ENCODE data around the gene JMJD8. TPM values are rescaled to one million over a fixed set of nuclear protein-coding genes. Genes with fewer than 3 reads are reported as not detected.

The JMJD8 gene
- polyA plus RNA-seq, 3 donors, result 28.7 to 45.3 (median 33.5) TPM

GRCh38 chr16:678858-679813, 5.0 kb downstream of the JMJD8 start:
- H2AFZ ChIP-seq (ENCODE audit: insufficient read depth, low read depth, low read length, poor library complexity, severe bottlenecking), result peak overlapping the region; percentile 82
- peak in 2 of 3 donors; percentile 17 to 20 for DNase-seq
- peak overlapping the region; percentile 32 to 82 (median 40) for H3K4me3 ChIP-seq (replicated peaks in 1 of 3; ENCODE audit: low read depth in 2 of 3, low read length in 3 of 3)
- peaks cover 16 to 22% of the 10 kb centered on the region in 2 donors for H3K36me3 Mint-ChIP-seq
- H3K27ac ChIP-seq (ENCODE audit: low read depth in 1 of 2, low read length in 2 of 2), result no peak overlapping the region
- H3K4me3 Mint-ChIP-seq, result peak overlapping the region; percentile 79 to 90
- H3K79me2 ChIP-seq (ENCODE audit: insufficient read depth, low read length), result peaks cover 33% of the 10 kb centered on the region
- H3K4me1 ChIP-seq (ENCODE audit: control insufficient read depth in 1 of 2, insufficient read depth in 2 of 2, low read length in 2 of 2), result peaks cover 37 to 58% of the 10 kb centered on the region in 2 donors
- peaks cover 0 to 5% (median 0%) of the 10 kb centered on the region in 7 donors for H3K9me3 Mint-ChIP-seq
- H3K27ac Mint-ChIP-seq, result peak overlapping the region in 4 of 7 donors; percentile 25 to 84 (median 53)
- no peak for TF ChIP-seq CTCF (IDR thresholded peaks at IDR 0.05)
- H3K27me3 ChIP-seq (ENCODE audit: control insufficient read depth in 2 of 2, insufficient read depth in 2 of 2, low read length in 2 of 2), result peaks cover 3 to 30% of the 10 kb centered on the region in 2 donors
- H3K27me3 Mint-ChIP-seq (ENCODE audit: low read depth in 3 of 3), result peaks cover 21 to 37% (median 23%) of the 10 kb centered on the region in 3 donors
- H3K9ac ChIP-seq (ENCODE audit: insufficient read depth, low read length, poor library complexity, severe bottlenecking), result peak overlapping the region; percentile 49
- H3K4me2 ChIP-seq (replicated peaks; ENCODE audit: extremely low read depth, low read length, poor library complexity, severe bottlenecking), result peak overlapping the region; percentile 95
- H4K20me1 ChIP-seq (ENCODE audit: insufficient read depth, low read length), result peaks cover 44% of the 10 kb centered on the region
- H3K36me3 ChIP-seq (replicated peaks in 1 of 2; ENCODE audit: control insufficient read depth in 1 of 2, insufficient read depth in 2 of 2, low read length in 2 of 2), result peaks cover 10 to 21% of the 10 kb centered on the region in 2 donors
- no peaks in the 10 kb centered on the region for H3K9me3 ChIP-seq (replicated peaks in 1 of 2; ENCODE audit: control insufficient read depth in 1 of 2, insufficient read depth in 1 of 2, low read length in 2 of 2)
- H3K4me1 Mint-ChIP-seq, result peaks cover 33% of the 10 kb centered on the region
- intact Hi-C loops (cut with micrococcal nuclease), result loop anchor here in 1 of 2 donors (2.0 kb wide), 1 partner anchor 16 kb away; no protein-coding TSS in a partner anchor
- WGBS (ENCODE audit: insufficient coverage), result 34% methylated on average over 29 of the region's 52 CpGs

GRCh38 chr16:678209-678857, 5.8 kb downstream of the JMJD8 start:
- peaks cover 3 to 30% of the 10 kb centered on the region in 2 donors for H3K27me3 ChIP-seq (ENCODE audit: control insufficient read depth in 2 of 2, insufficient read depth in 2 of 2, low read length in 2 of 2)
- Mint-ChIP-seq H3K9me3 (peaks cover 0 to 5% (median 0%) of the 10 kb centered on the region in 7 donors), H3K4me3 (no peak overlapping the region), H3K27me3 (ENCODE audit: low read depth in 3 of 3) (peaks cover 21 to 38% (median 23%) of the 10 kb centered on the region in 3 donors), H3K4me1 (peaks cover 29% of the 10 kb centered on the region), H3K27ac (no peak overlapping the region), H3K36me3 (peaks cover 18 to 30% of the 10 kb centered on the region in 2 donors)
- H2AFZ ChIP-seq (ENCODE audit: insufficient read depth, low read depth, low read length, poor library complexity, severe bottlenecking), result no peak overlapping the region
- no peak overlapping the region for H3K4me3 ChIP-seq (replicated peaks in 1 of 3; ENCODE audit: low read depth in 2 of 3, low read length in 3 of 3)
- WGBS (ENCODE audit: insufficient coverage), result 88% methylated on average over 13 of the region's 21 CpGs
- no peak overlapping the region for H3K4me2 ChIP-seq (replicated peaks; ENCODE audit: extremely low read depth, low read length, poor library complexity, severe bottlenecking)
- H3K9ac ChIP-seq (ENCODE audit: insufficient read depth, low read length, poor library complexity, severe bottlenecking), result no peak overlapping the region
- peaks cover 16 to 29% of the 10 kb centered on the region in 2 donors for H3K36me3 ChIP-seq (replicated peaks in 1 of 2; ENCODE audit: control insufficient read depth in 1 of 2, insufficient read depth in 2 of 2, low read length in 2 of 2)
- intact Hi-C loops (cut with micrococcal nuclease), result loop anchor here in 1 of 2 donors (2.0 kb wide), 1 partner anchor 16 kb away; no protein-coding TSS in a partner anchor
- DNase-seq, result no peak
- H3K27ac ChIP-seq (ENCODE audit: low read depth in 1 of 2, low read length in 2 of 2), result no peak overlapping the region
- peaks cover 33 to 50% of the 10 kb centered on the region in 2 donors for H3K4me1 ChIP-seq (ENCODE audit: control insufficient read depth in 1 of 2, insufficient read depth in 2 of 2, low read length in 2 of 2)
- H3K9me3 ChIP-seq (replicated peaks in 1 of 2; ENCODE audit: control insufficient read depth in 1 of 2, insufficient read depth in 1 of 2, low read length in 2 of 2), result no peaks in the 10 kb centered on the region
- TF ChIP-seq CTCF (IDR thresholded peaks at IDR 0.05), result no peak
- H4K20me1 ChIP-seq (ENCODE audit: insufficient read depth, low read length), result peaks cover 47% of the 10 kb centered on the region
- peaks cover 29% of the 10 kb centered on the region for H3K79me2 ChIP-seq (ENCODE audit: insufficient read depth, low read length)
